Cardiac septum (tissue), 1 donor: Measurements from ENCODE around the gene PACS1. TPM values are rescaled to one million over a fixed set of nuclear protein-coding genes. Genes with fewer than 3 reads are reported as not detected.

Source experiments
- DNase-seq: peaks from one replicate; pipeline ENCODE4 v3.0.0-alpha.2; 2020; ENCODE audit warnings: low spot score
- intact Hi-C: fragments of 100-400 bp; cut with DNase I; formaldehyde crosslinking; loops from one replicate; pipeline ENCODE4 v1.14.0; 2022
- total RNA-seq: library from RNA; stranded (reverse); fragmentation: NEBNext Ultra II Directional; extraction: Animal tissue kit (Norgen Biotek cat#: 25700); gene quantifications from one replicate; pipeline ENCODE4 v1.2.1, GENCODE V29; 2021
- donor health status: DM: no; HTN: no; CAD: no.

PACS1 gene
- total RNA-seq, 1 donor from 2014 or later: 115 TPM

- DNase-seq: no peak
- intact Hi-C loops: no loop called here
Observed at GRCh38 chr11:66124564-66124963, 54.5 kb downstream of the PACS1 start.

GRCh38 chr11:66126064-66126463 lies 56.0 kb downstream of the PACS1 start:
- DNase-seq: no peak
- intact Hi-C loops: loop anchor here (5.0 kb wide), 1 partner anchor 44 kb away; no protein-coding TSS in a partner anchor

- intact Hi-C loops: loop anchor here (5.0 kb wide), 1 partner anchor 45 kb away; no protein-coding TSS in a partner anchor
Observed at GRCh38 chr11:66126808-66127555, 56.9 kb downstream of the PACS1 start.

GRCh38 chr11:66130978-66131377 lies 60.9 kb downstream of the PACS1 start:
- intact Hi-C loops: no loop called here
- DNase-seq: no peak

More at GRCh38 chr11:66126808-66127555, 56.9 kb downstream of the PACS1 start:
- peak; percentile 82 for DNase-seq

GRCh38 chr11:66131937-66132632 lies 62.0 kb downstream of the PACS1 start:
- DNase-seq: no peak
- intact Hi-C loops: no loop called here

GRCh38 chr11:66133216-66133775 lies 63.2 kb downstream of the PACS1 start:
- DNase-seq: no peak
- intact Hi-C loops: no loop called here

- DNase-seq: no peak
- intact Hi-C loops: no loop called here
Observed at GRCh38 chr11:66136752-66137123, 66.7 kb downstream of the PACS1 start.

- DNase-seq: no peak
- intact Hi-C loops: no loop called here
Observed at GRCh38 chr11:66139817-66140404, 69.8 kb downstream of the PACS1 start.

- no peak for DNase-seq
- intact Hi-C loops: no loop called here
Observed at GRCh38 chr11:66142370-66143263, 72.5 kb downstream of the PACS1 start.

GRCh38 chr11:66143264-66143566 lies 73.1 kb downstream of the PACS1 start:
- DNase-seq: no peak
- intact Hi-C loops: no loop called here

- intact Hi-C loops: no loop called here
- no peak for DNase-seq
Observed at GRCh38 chr11:66143996-66144678, 74.1 kb downstream of the PACS1 start.

- intact Hi-C loops: no loop called here
- no peak for DNase-seq
Observed at GRCh38 chr11:66146074-66146473, 76.0 kb downstream of the PACS1 start.

GRCh38 chr11:66146940-66147339 lies 76.9 kb downstream of the PACS1 start:
- intact Hi-C loops: no loop called here
- no peak for DNase-seq

GRCh38 chr11:66150140-66150539 lies 80.1 kb downstream of the PACS1 start:
- intact Hi-C loops: no loop called here
- no peak for DNase-seq

GRCh38 chr11:66150725-66151124 lies 80.7 kb downstream of the PACS1 start:
- intact Hi-C loops: no loop called here
- no peak for DNase-seq

- intact Hi-C loops: no loop called here
- no peak for DNase-seq
Observed at GRCh38 chr11:66151273-66151672, 81.2 kb downstream of the PACS1 start.

GRCh38 chr11:66154109-66154508 lies 84.0 kb downstream of the PACS1 start:
- intact Hi-C loops: no loop called here

GRCh38 chr11:66155387-66156073 lies 85.5 kb downstream of the PACS1 start:
- no peak for DNase-seq
- intact Hi-C loops: no loop called here

More at GRCh38 chr11:66154109-66154508, 84.0 kb downstream of the PACS1 start:
- DNase-seq: no peak
